ENCODE results near the gene SLC25A30.
"Not testable (repeated sequence)": the region's sequence is repeated elsewhere in the genome, so short reads cannot be mapped to it uniquely, and the experiment has no call there.

Gene SLC25A30

DNA sequence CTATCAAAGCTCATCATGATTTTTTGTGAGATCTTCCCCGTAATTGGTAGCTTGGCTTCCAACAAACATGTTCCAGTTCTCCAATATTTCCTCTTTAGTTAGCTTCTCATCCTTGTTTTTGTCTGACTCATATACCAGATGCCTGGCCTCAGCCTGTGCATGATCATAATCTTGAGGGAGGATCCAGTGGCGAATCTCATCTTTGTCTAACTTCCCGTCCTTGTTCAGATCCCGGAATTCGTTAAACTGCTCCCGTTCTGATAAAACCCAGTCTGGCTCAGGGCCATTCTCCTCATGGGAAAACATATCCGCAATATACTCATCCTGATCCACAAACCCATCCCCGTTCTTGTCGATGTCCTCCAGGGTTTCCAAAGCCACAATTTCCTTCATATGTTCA, 27.8 kb downstream of the SLC25A30 start:
- not testable (repeated sequence) for DNase-seq

GRCh38 chr13:45388664-45389063, 29.5 kb downstream of the SLC25A30 start:
- no peak for DNase-seq

GRCh38 chr13:45386892-45387575, 31.1 kb downstream of the SLC25A30 start:
- DNase-seq, result not testable (repeated sequence)

DNA sequence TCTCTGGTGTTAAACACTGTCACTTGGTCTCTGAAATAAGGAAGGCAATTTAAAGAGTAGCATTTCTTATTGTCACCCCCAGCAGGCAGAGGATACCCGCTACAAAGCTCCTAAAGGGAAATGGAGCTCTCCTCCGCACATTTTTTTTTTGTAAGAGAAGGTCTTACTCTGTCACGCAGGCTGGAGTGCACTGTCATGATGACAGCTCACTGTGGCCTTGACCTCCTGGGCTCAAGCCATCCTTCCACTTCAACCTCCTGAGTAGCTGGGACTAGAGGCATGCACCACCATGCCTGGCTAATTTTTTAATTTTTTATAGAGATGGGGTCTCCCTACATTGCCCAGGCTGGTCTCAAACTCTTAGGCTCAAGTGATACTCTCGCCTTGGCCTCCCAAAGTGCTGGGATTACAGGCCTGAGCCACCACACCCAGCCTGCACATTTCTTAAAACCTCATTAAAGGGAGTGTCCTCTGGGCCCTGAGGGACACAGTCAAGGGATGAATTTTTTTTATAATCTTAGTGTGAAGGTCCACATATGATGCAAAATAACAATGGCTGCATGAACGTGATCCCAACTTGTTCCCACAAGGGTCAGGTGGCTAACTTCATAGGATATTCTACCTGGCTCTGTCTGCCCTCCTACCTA, 32.1 kb downstream of the SLC25A30 start:
- no peak for DNase-seq

DNA sequence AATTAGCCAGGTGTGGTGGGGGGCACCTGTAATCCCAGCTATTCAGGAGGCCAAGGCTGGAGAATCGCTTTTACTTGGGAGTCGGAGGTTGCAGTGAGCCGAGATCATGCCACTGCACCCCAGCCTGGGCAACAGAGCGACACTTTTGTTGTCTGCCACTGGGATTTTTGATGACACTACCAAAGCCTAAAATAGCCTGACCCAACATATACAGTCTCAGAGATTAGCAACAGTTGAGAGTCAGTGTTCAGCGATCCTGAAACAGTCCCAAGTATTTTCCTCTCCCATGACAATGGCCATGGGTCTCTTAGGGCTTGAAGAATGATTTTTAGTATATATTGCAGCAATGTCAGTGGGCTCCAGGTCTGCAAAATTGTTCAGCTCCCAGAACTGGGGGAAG, 32.9 kb downstream of the SLC25A30 start:
- DNase-seq, result no peak

DNA sequence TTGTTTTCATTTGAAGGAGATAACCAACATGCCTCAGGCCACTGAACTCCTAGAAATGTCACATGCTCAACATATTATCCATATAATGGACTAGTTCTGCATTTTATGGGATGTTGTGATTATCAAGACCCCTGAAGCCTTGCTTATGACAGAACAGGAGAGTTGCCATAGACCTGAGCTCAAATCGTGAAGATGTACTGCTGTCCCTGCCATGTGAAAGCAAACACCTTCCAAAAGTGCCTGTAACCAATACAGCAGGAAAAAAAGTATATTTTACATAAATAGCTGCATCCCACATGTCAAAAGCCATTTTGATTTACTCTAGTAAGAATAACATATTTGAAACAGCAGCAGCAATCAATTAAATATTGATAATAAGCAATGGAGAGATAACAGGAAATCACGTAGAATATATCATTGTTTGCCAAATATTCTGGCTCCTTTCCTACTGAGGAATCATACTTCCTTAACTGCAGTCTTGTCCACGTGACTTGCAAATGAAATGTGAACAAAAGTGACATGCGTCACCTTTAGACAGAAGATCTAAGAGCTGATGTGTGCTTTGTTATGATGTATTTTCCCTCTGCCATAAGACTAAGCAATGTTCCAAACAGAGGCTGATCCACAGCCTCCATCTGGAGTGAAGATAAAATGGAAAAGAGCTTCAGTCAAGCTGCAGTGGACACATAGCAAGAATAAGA, 33.5 kb downstream of the SLC25A30 start:
- no peak for DNase-seq

DNA sequence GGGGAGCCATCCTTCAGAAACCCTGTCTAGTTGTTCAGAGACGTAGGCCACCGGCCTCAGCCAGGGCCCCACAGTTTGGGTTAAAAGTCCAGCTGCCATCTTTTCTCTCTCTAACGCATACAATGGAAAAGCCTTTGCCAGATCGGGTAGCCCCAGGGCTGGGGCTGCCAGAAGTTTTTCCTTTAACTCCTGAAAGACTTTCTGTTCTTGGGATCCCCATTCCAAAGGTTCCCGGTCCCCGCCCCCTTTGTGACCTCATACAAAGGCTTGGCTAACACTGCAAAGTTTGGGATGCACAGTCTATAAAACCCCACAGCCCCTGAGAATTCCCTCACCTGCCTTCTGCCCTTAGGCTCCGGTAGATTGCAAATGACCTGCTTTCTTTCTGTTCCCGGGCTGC, 35.4 kb downstream of the SLC25A30 start:
- DNase-seq, result not testable (repeated sequence)

GRCh38 chr13:45381196-45381595, 37.0 kb downstream of the SLC25A30 start:
- no peak for DNase-seq

DNA sequence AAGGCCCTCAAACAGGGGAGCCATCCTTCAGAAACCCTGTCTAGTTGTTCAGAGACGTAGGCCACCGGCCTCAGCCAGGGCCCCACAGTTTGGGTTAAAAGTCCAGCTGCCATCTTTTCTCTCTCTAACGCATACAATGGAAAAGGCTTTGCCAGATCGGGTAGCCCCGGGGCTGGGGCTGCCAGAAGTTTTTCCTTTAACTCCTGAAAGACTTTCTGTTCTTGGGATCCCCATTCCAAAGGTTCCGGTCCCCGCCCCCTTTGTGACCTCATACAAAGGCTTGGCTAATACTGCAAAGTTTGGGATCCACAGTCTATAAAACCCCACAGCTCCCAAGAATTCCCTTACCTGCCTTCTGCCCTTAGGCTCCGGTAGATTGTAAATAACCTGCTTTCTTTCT, 37.5 kb downstream of the SLC25A30 start:
- not testable (repeated sequence) for DNase-seq

GRCh38 chr13:45379516-45379915, 38.7 kb downstream of the SLC25A30 start:
- DNase-seq, result not testable (repeated sequence)

- DNase-seq, result not testable (repeated sequence)
These were observed 39.4 kb downstream of the SLC25A30 start for GRCh38 chr13:45378786-45379185.

GRCh38 chr13:45377314-45377713, 40.9 kb downstream of the SLC25A30 start:
- DNase-seq, result not testable (repeated sequence)

DNA sequence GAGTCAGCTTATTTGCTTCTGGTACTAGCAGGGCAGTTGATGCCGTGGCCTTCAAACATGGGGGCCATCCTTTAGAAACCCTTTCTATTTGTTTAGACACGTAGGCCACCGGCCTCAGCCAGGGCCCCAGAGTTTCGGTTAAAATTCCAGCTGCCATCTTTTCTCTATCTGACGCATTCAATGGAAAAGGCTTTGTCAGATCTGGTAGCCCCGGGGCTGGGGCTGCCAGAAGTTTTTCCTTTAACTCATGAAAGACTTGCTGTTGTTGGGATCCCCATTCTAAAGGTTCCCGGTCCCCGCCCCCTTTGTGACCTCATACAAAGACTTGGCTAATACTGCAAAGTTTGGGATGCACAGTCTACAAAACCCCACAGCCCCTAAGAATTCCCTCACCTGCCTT, 41.5 kb downstream of the SLC25A30 start:
- not testable (repeated sequence) for DNase-seq

DNA sequence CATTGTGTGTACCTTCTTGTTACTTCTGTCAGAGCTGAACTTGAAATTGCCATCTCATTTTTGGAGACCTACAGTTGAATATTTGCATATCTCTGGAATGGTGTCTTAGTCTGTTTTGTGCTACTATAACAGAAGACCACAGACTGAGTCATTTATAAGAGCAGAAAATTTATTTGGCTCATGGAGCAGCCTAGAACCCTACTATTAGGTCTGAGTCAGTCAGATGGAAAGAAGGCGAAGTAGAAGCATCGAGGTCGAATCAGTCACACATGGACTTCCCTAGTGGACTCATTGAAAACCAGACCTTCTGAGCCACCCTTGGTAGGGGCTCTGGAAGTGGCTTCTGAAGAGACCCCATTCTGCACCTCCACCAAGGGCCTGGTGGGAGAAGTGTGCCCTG, 43.3 kb downstream of the SLC25A30 start:
- no peak for DNase-seq

DNA sequence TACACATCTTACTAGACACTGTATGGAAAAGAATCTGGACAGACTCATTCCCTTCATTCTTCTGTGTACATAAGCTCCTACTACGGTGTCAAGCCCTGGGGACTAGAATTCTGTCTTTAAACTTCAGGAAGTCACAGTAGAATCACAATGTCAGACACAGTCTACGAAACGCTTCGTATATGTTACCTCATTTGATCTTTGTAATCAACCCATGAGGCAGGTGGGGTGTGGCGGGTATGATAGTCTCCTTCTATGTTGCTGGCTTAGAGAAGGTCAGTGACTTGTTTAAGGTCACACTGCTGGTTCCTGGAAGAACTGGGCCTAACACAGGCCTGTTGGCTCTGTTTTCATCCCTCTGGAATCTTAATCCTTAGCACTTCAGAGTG, 45.0 kb downstream of the SLC25A30 start:
- no peak for DNase-seq

DNA sequence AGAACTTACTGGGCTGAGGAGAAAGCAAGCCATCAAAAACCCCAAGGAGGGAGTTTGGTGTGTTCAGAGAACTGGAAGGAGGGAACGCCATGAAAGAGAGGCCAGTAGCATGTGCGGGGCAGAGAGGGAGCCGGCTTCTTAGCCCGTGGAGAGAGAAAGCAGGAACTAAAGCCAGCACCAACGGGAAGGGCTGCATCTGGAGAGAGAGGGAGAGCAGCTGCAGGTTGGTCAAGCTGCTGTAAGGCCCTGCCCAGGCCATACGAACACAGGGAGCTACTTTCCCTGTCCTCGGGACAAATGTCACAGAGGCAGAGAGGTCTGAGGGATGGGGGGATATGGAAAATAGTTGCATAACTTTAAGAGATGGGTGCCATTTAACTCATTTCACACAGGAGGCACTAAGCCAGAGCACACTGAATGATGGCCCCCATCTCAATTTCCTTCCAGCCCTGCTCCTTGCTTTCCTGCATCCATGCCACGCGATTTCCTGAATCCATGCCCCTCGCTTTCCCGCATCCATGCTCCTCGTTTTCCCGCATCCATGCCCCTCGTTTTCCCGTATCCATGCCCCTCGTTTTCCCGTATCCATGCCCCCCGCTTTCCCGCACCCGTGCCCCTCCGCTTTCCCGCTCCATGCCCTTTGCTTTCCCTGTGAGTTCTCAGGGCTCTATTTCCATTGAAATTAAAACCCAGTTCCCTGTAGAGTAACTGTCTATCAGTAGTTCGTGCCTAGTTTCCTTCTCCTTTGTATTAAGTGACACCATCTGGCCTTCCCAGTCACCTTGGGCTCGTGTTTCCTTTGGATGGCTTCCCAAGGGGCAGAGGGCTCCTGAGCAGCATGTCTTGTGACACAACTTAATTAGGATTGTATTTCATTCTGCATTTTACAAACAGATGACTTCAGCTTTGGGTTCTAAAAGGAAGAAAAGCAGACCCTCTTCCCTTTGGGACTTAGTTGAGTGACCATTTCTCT, 45.7 kb downstream of the SLC25A30 start:
- DNase-seq, result no peak

GRCh38 chr13:45370922-45371406, 47.2 kb downstream of the SLC25A30 start:
- DNase-seq, result peak; percentile 57

DNA sequence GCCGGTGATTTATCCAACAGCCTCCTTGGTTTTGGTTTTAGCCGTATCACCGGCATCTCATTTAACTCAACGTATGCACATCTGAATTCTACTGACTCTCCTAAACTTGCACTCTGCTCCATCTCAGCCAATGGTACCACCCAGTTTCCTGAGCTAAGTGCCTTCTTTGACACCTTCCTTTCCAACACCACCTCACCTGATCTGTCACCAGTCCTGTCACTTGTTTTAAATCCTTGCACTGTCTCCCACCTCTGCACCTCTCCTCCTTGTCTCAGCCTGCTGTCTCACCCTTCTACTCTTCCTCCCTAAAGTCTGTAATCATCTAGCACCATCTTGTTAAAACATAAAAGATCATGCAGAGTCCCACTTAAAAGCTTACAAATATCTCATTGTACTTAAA, 49.1 kb downstream of the SLC25A30 start:
- no peak for DNase-seq

DNA sequence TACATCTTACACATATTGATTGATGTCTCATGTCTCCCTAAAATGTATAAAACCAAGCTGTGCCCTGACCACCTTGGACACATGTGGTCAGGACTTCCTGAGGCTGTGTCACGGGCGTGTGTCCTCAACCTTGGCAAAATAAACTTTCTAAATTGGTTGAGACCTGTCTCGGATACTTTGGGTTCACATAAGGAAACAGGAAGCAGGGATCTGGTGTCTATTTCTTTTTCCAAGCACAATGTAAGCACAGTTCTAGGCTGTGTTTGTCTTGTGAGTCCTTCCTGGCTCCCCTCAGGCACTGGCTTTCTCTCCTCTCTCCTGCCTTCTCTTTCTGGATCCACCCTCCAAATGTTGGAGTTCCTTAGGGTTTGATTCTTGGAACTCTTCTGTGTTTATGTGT, 49.6 kb downstream of the SLC25A30 start:
- DNase-seq, result no peak

DNA sequence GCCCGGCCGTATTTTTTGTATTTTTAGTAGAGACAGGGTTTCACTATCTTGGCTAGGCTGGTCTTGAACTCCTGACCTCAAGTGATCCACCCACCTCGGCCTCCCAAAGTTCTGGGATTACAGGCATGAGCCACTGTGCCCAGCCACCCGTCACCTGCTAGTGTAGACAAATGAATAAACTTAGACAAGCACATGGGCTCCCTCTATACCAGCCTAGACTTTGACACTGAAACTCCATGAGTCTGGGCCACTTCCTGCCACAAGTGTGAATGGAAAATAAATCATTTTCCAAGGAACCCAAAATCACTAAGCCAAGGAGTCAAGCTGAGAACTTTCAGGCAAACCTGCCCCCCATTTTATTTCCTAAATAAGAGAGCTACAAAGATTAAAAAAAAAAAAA, 50.2 kb downstream of the SLC25A30 start:
- DNase-seq, result peak; percentile 14

GRCh38 chr13:45367358-45367757, 50.8 kb downstream of the SLC25A30 start:
- DNase-seq, result peak; percentile 96

- no peak for DNase-seq
These were observed 52.7 kb downstream of the SLC25A30 start for GRCh38 chr13:45365558-45365885.
